Dendritic cell treated with granulocyte-macrophage colony-stimulating factor and Interleukin-4, amounts not matched to agents 40 ng/mL and 50 ng/mL, for 4 days (primary cell): ENCODE measurements around the gene NSD1.
"Not testable (repeated sequence)": the region's sequence is repeated elsewhere in the genome, so short reads cannot be mapped to it uniquely, and the experiment has no call there.

Experiments used
- H3K27ac Mint-ChIP-seq: one replicate; pipeline ENCODE4 v1.8.0; 2022; ENCODE audit warnings: mild to moderate bottlenecking, mixed read lengths
- H3K27me3 Mint-ChIP-seq: one replicate; pipeline ENCODE4 v1.8.0; 2022; ENCODE audit warnings: mild to moderate bottlenecking, mixed read lengths
- H3K36me3 Mint-ChIP-seq: one replicate; pipeline ENCODE4 v1.8.0; 2022; ENCODE audit warnings: low read depth, mixed read lengths
- H3K4me1 Mint-ChIP-seq: one replicate; pipeline ENCODE4 v1.8.0; 2022; ENCODE audit warnings: low read depth, mixed read lengths
- H3K4me3 Mint-ChIP-seq: one replicate; pipeline ENCODE4 v1.8.0; 2022; ENCODE audit warnings: mild to moderate bottlenecking, moderate library complexity, mixed read lengths
- H3K9me3 Mint-ChIP-seq: one replicate; pipeline ENCODE4 v1.8.0; 2022; ENCODE audit warnings: mixed read lengths
- intact Hi-C: fragments of 100-400 bp; cut with micrococcal nuclease; formaldehyde crosslinking; loops from one replicate; pipeline ENCODE4 v1.15.0; 2022

NSD1 gene

GRCh38 chr5:177295924-177296323 lies 162.4 kb downstream of the NSD1 start:
- H3K4me3 Mint-ChIP-seq = no peak overlapping the region
- H3K36me3 Mint-ChIP-seq = peaks cover 76% of the 10 kb centered on the region
- H3K27ac Mint-ChIP-seq = peak overlapping the region; percentile 67
- H3K9me3 Mint-ChIP-seq = no peaks in the 10 kb centered on the region
- no peaks in the 10 kb centered on the region for H3K27me3 Mint-ChIP-seq
- peaks cover 60% of the 10 kb centered on the region for H3K4me1 Mint-ChIP-seq
- intact Hi-C loops = no loop called here

DNA sequence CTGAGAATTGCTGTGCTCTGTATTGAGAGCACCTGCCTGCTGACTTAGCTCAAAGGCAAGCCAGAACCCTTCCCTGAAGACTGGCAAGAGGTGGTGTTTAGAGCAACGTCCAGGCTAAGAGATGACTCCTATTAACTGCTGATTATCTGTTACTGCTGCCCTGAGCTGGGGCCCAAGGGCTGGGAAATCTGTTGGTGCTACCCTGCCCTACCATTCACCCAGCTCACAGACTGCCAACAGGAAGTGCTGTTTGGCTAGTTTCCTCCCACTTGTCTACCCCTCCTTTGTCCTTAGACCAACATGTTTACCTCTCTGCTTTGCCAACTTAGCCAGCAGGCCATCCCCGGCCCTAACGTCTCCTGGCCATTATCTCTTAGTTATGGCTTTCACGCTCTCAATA lies 163.0 kb downstream of the NSD1 start:
- intact Hi-C loops = no loop called here
- peak overlapping the region; percentile 67 for H3K27ac Mint-ChIP-seq
- peaks cover 76% of the 10 kb centered on the region for H3K36me3 Mint-ChIP-seq
- no peaks in the 10 kb centered on the region for H3K9me3 Mint-ChIP-seq
- H3K4me3 Mint-ChIP-seq = no peak overlapping the region
- no peaks in the 10 kb centered on the region for H3K27me3 Mint-ChIP-seq
- peaks cover 66% of the 10 kb centered on the region for H3K4me1 Mint-ChIP-seq

DNA sequence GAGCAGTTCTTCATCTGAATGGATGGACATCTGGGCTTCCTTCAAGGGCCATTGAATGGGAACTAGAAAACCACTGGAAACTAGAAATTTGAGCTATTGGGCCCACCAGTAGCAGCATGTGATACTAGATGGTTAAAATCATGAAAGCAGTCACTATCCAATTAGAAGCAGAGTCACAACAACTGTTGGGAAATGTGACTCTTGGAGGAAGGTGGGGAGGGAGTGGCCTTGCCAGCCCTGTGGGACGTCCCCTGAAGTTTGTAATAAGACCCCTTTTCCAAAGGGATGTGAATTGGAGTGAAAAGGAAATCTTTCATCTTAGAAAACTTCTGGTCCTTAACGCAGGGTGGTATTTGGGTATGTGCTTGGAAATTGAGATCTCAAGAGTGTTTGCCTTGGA lies 164.3 kb downstream of the NSD1 start:
- peaks cover 76% of the 10 kb centered on the region for H3K4me1 Mint-ChIP-seq
- no peak overlapping the region for H3K27ac Mint-ChIP-seq
- H3K36me3 Mint-ChIP-seq = peaks cover 68% of the 10 kb centered on the region
- H3K9me3 Mint-ChIP-seq = no peaks in the 10 kb centered on the region
- intact Hi-C loops = no loop called here
- no peak overlapping the region for H3K4me3 Mint-ChIP-seq
- H3K27me3 Mint-ChIP-seq = no peaks in the 10 kb centered on the region

DNA sequence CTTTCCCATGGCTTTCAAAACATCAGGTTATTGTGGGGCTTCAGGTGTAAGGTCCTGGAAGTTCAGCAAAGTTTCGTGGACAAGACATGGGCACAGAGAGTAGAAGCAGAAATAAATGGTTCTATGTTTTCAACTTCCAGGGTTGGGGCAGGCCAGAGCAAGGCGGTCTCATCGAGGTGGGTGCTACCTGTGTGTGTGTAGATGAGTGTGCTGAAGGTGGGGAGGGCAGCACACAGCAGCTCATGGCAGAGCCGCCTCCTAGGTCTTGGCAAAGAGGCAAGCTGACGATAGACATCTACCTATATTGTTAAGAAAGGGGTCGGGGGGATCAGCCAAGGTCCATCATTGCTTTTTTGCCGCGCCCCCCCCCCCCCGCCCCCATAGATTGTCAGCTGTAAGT lies 166.1 kb downstream of the NSD1 start:
- Mint-ChIP-seq H3K9me3 (no peaks in the 10 kb centered on the region), H3K4me3 (peak overlapping the region; percentile 49), H3K4me1 (peaks cover 84% of the 10 kb centered on the region), H3K27me3 (no peaks in the 10 kb centered on the region), H3K36me3 (peaks cover 68% of the 10 kb centered on the region), H3K27ac (peak overlapping the region; percentile 86)
- intact Hi-C loops = loop anchor here (5.0 kb wide), 1 partner anchor 167 kb away; the partner anchor contains the start of gene NSD1

DNA sequence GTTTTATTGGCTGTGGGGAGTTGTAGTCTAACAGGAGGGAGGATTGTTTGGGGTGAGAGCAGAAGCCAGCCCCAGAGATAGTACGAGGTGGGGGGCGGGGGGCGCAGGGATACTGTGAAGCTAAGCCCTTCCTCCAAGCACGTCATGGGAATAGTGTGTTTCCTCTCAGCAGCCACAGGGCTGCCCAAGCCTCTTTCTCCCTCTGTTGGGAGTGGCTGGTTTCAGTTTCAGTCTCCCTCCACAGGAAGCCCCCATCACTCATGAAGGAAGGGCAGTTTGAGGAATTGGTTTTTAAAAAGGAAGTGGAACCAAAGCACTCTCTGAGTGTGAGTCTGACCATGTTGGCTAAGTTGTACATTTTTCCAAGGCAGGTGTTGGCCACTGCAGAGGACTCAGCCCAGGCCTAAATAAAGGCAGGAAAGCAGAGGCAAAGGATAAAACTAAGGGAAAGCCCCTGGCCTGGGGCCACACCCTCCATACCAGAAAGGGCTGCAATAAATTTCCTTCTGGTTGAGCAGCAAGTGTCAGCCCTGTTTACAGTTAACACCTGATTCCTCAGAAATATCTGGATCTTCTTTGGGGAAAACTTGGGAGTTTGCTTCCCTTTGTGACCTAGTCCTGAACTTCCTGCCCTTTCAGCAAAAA lies 166.8 kb downstream of the NSD1 start:
- no peaks in the 10 kb centered on the region for H3K27me3 Mint-ChIP-seq
- H3K9me3 Mint-ChIP-seq = no peaks in the 10 kb centered on the region
- peaks cover 84% of the 10 kb centered on the region for H3K4me1 Mint-ChIP-seq
- H3K27ac Mint-ChIP-seq = peak overlapping the region; percentile 86
- peak overlapping the region; percentile 30 for H3K4me3 Mint-ChIP-seq
- peaks cover 68% of the 10 kb centered on the region for H3K36me3 Mint-ChIP-seq
- intact Hi-C loops = loop anchor here (5.0 kb wide), 1 partner anchor 168 kb away; the partner anchor contains the start of gene NSD1

DNA sequence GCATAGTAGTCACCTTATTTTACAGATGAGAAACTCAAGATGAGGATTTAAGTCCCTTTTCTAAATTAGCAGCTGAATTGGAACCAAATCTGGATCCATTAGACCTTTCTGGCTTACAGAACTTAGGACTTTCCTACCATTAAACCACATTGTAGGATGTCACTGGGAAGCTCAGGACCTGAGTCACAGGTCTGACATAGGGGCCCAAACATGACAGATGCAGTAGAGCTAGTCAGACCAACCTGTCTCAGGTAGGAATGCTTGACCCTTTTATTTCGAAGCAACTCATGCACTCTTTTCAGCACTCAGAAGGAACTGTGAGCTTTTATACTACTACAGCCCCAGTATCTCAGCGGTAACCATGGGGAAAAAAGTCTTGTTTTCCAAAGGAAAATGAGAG lies 167.4 kb downstream of the NSD1 start:
- no peaks in the 10 kb centered on the region for H3K9me3 Mint-ChIP-seq
- peak overlapping the region; percentile 86 for H3K27ac Mint-ChIP-seq
- intact Hi-C loops = loop anchor here (5.0 kb wide), 1 partner anchor 169 kb away; the partner anchor contains the start of gene NSD1
- H3K27me3 Mint-ChIP-seq = no peaks in the 10 kb centered on the region
- H3K4me3 Mint-ChIP-seq = peak overlapping the region; percentile 4
- peaks cover 84% of the 10 kb centered on the region for H3K4me1 Mint-ChIP-seq
- H3K36me3 Mint-ChIP-seq = peaks cover 68% of the 10 kb centered on the region

DNA sequence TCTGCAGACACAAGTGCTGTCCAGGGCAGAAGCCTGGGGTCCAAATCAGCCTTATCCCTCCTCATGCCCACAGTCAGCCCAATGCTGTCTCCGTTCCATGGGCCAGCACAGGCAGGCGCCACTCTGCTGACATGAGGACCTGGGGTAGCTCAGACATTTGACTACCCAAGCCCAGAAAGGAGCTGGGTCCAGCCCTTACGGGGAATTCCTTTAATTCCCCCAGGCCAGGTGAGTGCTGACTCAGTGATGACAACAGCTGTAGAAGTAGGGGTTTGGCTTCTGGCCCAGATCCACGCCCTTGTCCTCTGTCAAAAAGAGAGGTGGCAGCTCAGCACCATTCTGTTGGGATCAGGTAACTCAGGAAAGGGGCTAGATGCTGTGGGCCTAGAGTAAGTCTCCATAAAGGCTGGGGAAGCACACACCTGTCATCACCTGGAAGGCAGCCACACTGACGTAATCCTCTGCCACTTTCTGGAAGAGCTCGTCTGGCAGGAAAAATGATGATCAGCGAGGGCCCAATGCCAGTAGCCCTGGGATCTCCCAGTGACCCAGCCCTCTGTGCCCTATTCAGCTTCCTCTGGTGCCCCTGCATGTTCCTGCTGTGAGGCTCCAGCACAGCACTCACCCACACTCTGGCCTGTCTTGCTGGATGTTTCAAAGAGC lies 168.1 kb downstream of the NSD1 start:
- Mint-ChIP-seq H3K9me3 (no peaks in the 10 kb centered on the region), H3K36me3 (peaks cover 68% of the 10 kb centered on the region), H3K27ac (peak overlapping the region; percentile 86), H3K4me3 (peak overlapping the region; percentile 95), H3K4me1 (peaks cover 84% of the 10 kb centered on the region), H3K27me3 (no peaks in the 10 kb centered on the region)
- intact Hi-C loops = loop anchor here (5.0 kb wide), 1 partner anchor 169 kb away; the partner anchor contains the start of gene NSD1

DNA sequence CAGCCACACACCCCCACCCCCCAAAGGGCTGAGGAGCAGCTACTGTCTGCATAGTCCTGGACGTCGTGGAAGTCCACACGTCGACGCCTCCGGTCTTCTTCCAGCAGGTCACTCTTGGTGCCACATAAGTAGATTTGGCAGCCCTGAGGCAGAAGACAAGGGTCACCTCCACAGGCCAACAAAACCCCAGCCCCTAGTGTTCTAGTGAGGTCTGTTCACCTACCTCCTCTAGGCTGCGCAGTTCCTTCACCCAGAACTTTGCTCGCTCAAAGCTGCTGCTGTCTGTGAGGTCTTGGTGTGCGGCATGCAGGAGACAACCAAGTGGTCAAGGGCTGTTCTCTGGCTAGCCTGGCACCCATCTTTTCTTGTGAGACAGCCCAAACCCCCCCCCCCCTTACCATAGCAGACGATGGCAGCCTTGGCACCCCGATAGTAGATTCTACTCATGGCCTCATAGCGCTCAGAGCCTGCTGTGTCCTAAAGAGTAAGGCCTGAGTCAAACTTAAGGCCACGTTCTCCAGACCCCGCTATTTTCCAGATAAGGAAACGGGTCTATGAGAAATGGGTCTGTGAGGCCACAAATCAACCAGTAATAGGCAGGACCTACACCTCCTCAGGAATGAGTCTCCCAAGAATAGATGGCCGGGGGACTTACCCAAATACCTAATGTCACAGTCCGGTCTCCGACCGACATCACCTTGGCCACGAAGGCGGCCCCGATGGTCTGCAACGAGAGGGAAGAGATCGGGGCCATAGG lies 169.0 kb downstream of the NSD1 start:
- H3K4me1 Mint-ChIP-seq = peaks cover 87% of the 10 kb centered on the region
- H3K36me3 Mint-ChIP-seq = peaks cover 67% of the 10 kb centered on the region
- H3K4me3 Mint-ChIP-seq = peak overlapping the region; percentile 95
- no peaks in the 10 kb centered on the region for H3K9me3 Mint-ChIP-seq
- no peaks in the 10 kb centered on the region for H3K27me3 Mint-ChIP-seq
- H3K27ac Mint-ChIP-seq = peak overlapping the region; percentile 86
- intact Hi-C loops = loop anchor here (5.0 kb wide), 1 partner anchor 170 kb away; the partner anchor contains the start of gene NSD1

DNA sequence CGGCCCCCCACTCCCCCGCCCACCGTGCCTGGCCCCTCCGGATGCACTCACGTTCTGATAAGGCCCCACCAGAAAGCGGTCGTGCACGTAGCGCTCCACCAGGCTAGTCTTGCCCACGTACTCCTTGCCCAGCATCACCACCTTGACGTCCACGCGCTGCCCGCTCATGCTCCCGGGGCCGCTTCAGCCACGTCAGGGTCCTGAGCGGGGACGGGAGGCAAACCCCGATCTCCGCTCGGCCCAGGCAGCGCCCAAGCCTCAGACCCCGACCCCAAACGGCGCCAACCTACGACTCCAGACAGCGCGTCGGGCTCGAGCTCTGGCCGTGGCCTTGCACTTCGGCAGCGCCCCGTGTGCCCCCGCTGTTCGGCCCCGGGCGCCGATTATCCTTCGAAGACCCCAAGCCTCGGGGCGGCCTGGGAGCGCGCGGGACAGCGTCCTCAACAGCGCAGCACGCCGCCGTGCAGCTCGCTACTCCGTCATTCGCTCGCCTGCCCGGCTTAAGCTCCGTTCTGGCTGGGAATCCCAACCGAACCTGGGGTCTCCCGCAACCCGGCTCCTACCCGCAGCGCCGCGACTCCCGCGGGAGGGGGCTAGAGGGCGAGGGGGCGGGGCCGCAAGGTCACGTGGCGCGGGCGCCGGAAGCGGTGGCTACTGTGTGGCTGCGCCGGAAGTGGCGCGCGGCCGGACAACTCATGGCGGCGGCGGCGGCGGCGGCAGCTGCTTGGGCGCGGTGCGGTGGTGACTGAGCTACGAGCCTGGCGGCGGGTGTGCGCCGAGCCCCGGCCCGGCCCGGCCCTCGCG lies 169.8 kb downstream of the NSD1 start, which contains the start of the genes PRELID1 and RAB24:
PRELID1 (plus strand) TSS at position 679 of the 804 bp plus-strand sequence. CDS start 187 bp downstream, outside the sequence.
RAB24 (minus strand) TSS at position 599 of the 804 bp plus-strand sequence; CDS start at position 168, 431 bp downstream.
- H3K27me3 Mint-ChIP-seq = no peaks in the 10 kb centered on the region
- no peaks in the 10 kb centered on the region for H3K9me3 Mint-ChIP-seq
- peaks cover 59% of the 10 kb centered on the region for H3K36me3 Mint-ChIP-seq
- H3K4me1 Mint-ChIP-seq = peaks cover 87% of the 10 kb centered on the region
- intact Hi-C loops = loop anchor here (5.0 kb wide), 1 partner anchor 171 kb away; the partner anchor contains the start of gene NSD1
- peak within 1 kb of the TSS; percentile 86 for H3K27ac Mint-ChIP-seq
- peak within 1 kb of the TSS; percentile 95 for H3K4me3 Mint-ChIP-seq

DNA sequence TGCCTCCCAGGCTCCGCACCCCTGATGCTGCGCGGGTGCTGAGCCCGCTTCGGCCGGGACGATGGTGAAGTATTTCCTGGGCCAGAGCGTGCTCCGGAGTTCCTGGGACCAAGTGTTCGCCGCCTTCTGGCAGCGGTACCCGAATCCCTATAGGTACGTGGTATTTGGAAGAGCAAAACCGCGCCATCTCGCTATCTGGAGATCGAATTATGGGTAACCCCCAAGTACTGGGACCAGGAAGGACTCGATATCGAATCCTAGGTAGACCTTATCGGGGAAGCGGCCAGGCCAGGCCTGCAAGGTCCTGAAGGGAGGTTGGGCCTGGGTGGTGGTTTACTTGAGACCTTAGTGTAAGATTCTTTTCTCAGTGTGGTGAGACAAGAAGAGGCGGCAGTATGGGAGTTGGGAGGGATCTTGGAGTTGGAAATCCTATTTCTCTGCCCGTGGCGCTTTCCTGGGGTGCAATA lies 170.4 kb downstream of the NSD1 start:
- intact Hi-C loops = loop anchor here (5.0 kb wide), 1 partner anchor 172 kb away; the partner anchor contains the start of gene NSD1
- H3K36me3 Mint-ChIP-seq = peaks cover 59% of the 10 kb centered on the region

DNA sequence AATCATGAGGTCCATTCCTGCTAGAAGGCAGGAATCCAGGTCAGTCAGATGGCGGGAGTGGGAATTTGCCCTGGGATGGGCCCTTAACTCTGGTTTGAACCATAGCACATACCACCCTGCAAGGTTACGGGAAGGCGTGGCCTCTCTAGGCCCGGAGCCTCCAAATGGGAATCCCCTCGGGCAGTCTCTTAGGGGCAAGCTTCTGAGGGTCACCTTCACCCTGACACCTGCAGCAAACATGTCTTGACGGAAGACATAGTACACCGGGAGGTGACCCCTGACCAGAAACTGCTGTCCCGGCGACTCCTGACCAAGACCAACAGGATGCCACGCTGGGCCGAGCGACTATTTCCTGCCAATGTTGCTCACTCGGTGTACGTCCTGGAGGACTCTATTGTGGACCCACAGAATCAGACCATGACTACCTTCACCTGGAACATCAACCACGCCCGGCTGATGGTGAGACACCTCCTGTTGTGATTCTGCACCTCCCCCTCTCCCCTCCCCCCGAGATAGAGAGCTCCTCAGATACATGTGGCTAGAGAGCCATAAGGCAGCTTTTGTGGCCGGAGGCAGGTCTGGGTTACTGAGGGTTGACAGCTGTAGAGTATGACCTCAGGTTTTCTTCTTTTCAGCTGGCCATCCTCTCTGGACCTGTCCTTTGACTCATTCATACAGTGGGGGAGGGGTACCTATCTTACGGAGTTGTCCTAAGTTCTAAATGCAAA lies 171.0 kb downstream of the NSD1 start:
- peaks cover 63% of the 10 kb centered on the region for H3K36me3 Mint-ChIP-seq
- peak overlapping the region; percentile 86 for H3K27ac Mint-ChIP-seq
- H3K4me3 Mint-ChIP-seq = peak overlapping the region; percentile 95
- H3K27me3 Mint-ChIP-seq = no peaks in the 10 kb centered on the region
- peaks cover 87% of the 10 kb centered on the region for H3K4me1 Mint-ChIP-seq
- intact Hi-C loops = loop anchor here (5.0 kb wide), 3 partner anchors 53 to 172 kb away; partner anchors contain the start of genes NSD1 and RGS14
- no peaks in the 10 kb centered on the region for H3K9me3 Mint-ChIP-seq

More for the DNA sequence above, 170.4 kb downstream of the NSD1 start:
- no peaks in the 10 kb centered on the region for H3K27me3 Mint-ChIP-seq
- peaks cover 87% of the 10 kb centered on the region for H3K4me1 Mint-ChIP-seq
- H3K27ac Mint-ChIP-seq = peak overlapping the region; percentile 86
- peak overlapping the region; percentile 95 for H3K4me3 Mint-ChIP-seq
- no peaks in the 10 kb centered on the region for H3K9me3 Mint-ChIP-seq

GRCh38 chr5:177306103-177306640 lies 172.6 kb downstream of the NSD1 start:
- not testable (repeated sequence) for H3K27me3 Mint-ChIP-seq, H3K4me3 Mint-ChIP-seq, H3K9me3 Mint-ChIP-seq
- peak overlapping the region; percentile 85 for H3K27ac Mint-ChIP-seq
- H3K4me1 Mint-ChIP-seq = peaks cover 87% of the 10 kb centered on the region
- peaks cover 60% of the 10 kb centered on the region for H3K36me3 Mint-ChIP-seq
- intact Hi-C loops = loop anchor here (5.0 kb wide), 2 partner anchors 51 to 151 kb away; partner anchors contain the start of gene RGS14
